Ishikawa (cell line): ENCODE measurements around the gene ELANE.

Source experiments
- EP300 ChIP-seq: IDR thresholded peaks from 2 replicates; pipeline ENCODE4 v1.6.1; 2012; ENCODE audit warnings: borderline replicate concordance
- TAF1 ChIP-seq: IDR thresholded peaks from 2 replicates; pipeline ENCODE4 v1.6.1; 2012; ENCODE audit warnings: low read depth, mild to moderate bottlenecking

DNA sequence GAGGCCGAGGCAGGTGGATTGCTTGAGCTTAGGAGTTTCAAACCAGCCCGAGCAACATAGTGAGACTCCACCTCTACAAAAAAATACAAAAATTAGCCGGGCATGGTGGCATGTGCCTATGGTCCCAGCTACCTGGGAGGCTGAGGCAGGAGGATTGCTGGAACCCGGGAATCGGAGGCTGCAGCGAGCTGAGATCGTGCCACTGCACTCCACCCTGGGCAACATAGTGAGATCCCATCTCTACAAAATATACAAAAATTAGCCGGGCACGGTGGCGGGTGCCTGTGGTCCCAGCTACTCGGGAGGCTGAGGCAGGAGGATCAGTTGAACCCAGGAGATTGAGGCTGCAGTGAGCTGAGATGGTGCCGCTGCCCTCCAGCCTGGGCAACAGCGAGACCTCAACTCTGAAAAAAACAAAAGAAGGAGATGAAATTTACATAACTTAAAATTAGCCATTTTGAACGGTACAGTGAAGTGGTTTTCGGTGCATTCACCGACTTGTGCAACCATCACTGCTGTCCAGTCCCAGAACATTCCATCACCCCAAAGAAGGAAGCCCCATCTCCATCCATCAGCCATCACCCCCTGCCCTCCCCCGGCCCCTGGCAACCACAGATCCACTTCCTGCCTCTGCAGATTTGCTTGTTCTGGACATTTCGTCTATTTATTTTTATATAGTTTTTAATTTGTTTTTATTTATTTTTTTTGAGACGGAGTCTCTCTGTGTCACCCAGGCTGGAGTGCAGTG, 26.0 kb upstream of the ELANE start:
- TF ChIP-seq EP300 (no peak), TAF1 (no peak)
